Activated CD4-positive, alpha-beta T cell treated with anti-CD3 and anti-CD28 coated beads, Interleukin-2, amount 10 ng/mL, durations not matched to agents 24 days and 14 days (primary cell): ENCODE data around the gene TSPO. TPM values are rescaled to one million over a fixed set of nuclear protein-coding genes. Genes with fewer than 3 reads are reported as not detected.

Experiments used
- DNase-seq: peaks from one replicate; pipeline ENCODE4 v3.0.0; 2022
- H3K27ac Mint-ChIP-seq: one replicate; pipeline ENCODE4 v1.8.0; 2022; ENCODE audit warnings: mild to moderate bottlenecking, mixed read lengths
- H3K27me3 Mint-ChIP-seq: one replicate; pipeline ENCODE4 v1.8.0; 2022; ENCODE audit warnings: mixed read lengths
- H3K36me3 Mint-ChIP-seq: one replicate; pipeline ENCODE4 v1.8.0; 2022; ENCODE audit warnings: low read depth, mild to moderate bottlenecking, mixed read lengths
- H3K4me1 Mint-ChIP-seq: one replicate; pipeline ENCODE4 v1.8.0; 2021; ENCODE audit warnings: mixed read lengths
- H3K4me3 Mint-ChIP-seq: one replicate; pipeline ENCODE4 v1.8.0; 2022; ENCODE audit warnings: mild to moderate bottlenecking, moderate library complexity, mixed read lengths
- H3K9me3 Mint-ChIP-seq: one replicate; pipeline ENCODE4 v1.8.0; 2021; ENCODE audit warnings: mixed read lengths
- intact Hi-C: fragments of 100-400 bp; cut with micrococcal nuclease; formaldehyde crosslinking; loops from one replicate; pipeline ENCODE4 v1.15.1; 2023
- total RNA-seq: library from RNA; stranded (reverse); gene quantifications from 2 replicates; pipeline ENCODE4 v1.2.3, GENCODE V29; 2022

Gene TSPO
- total RNA-seq, 1 donor from 2014 or later = 138 TPM

- Mint-ChIP-seq H3K4me3 (no peak overlapping the region), H3K9me3 (no peaks in the 10 kb centered on the region), H3K27ac (peak overlapping the region; percentile 15), H3K36me3 (peaks cover 32% of the 10 kb centered on the region), H3K4me1 (peaks cover 4% of the 10 kb centered on the region), H3K27me3 (no peaks in the 10 kb centered on the region)
- DNase-seq = no peak
- intact Hi-C loops = no loop called here
Observed at GRCh38 chr22:43170131-43170480, 18.7 kb downstream of the TSPO start.

GRCh38 chr22:43171019-43171491, 19.7 kb downstream of the TSPO start:
- Mint-ChIP-seq H3K4me3 (no peak overlapping the region), H3K36me3 (peaks cover 34% of the 10 kb centered on the region), H3K4me1 (peaks cover 4% of the 10 kb centered on the region), H3K27ac (no peak overlapping the region), H3K27me3 (no peaks in the 10 kb centered on the region), H3K9me3 (no peaks in the 10 kb centered on the region)
- DNase-seq = no peak
- intact Hi-C loops = no loop called here

- H3K9me3 Mint-ChIP-seq = no peaks in the 10 kb centered on the region
- no peak for DNase-seq
- H3K36me3 Mint-ChIP-seq = peaks cover 35% of the 10 kb centered on the region
- peaks cover 4% of the 10 kb centered on the region for H3K4me1 Mint-ChIP-seq
- H3K4me3 Mint-ChIP-seq = no peak overlapping the region
- no peaks in the 10 kb centered on the region for H3K27me3 Mint-ChIP-seq
- H3K27ac Mint-ChIP-seq = no peak overlapping the region
- intact Hi-C loops = no loop called here
Observed at GRCh38 chr22:43171607-43172006, 20.2 kb downstream of the TSPO start.

GRCh38 chr22:43172191-43172590, 20.8 kb downstream of the TSPO start:
- intact Hi-C loops = no loop called here
- no peak overlapping the region for H3K27ac Mint-ChIP-seq
- no peaks in the 10 kb centered on the region for H3K27me3 Mint-ChIP-seq
- H3K4me3 Mint-ChIP-seq = no peak overlapping the region
- no peak for DNase-seq
- no peaks in the 10 kb centered on the region for H3K9me3 Mint-ChIP-seq
- H3K4me1 Mint-ChIP-seq = peaks cover 4% of the 10 kb centered on the region
- H3K36me3 Mint-ChIP-seq = peaks cover 35% of the 10 kb centered on the region

GRCh38 chr22:43173566-43173965, 22.2 kb downstream of the TSPO start:
- no peak overlapping the region for H3K4me3 Mint-ChIP-seq
- H3K4me1 Mint-ChIP-seq = peaks cover 4% of the 10 kb centered on the region
- H3K27ac Mint-ChIP-seq = no peak overlapping the region
- intact Hi-C loops = no loop called here
- H3K36me3 Mint-ChIP-seq = peaks cover 41% of the 10 kb centered on the region
- H3K27me3 Mint-ChIP-seq = no peaks in the 10 kb centered on the region
- DNase-seq = no peak
- H3K9me3 Mint-ChIP-seq = no peaks in the 10 kb centered on the region

- Mint-ChIP-seq H3K4me3 (no peak overlapping the region), H3K27me3 (no peaks in the 10 kb centered on the region), H3K27ac (no peak overlapping the region), H3K4me1 (peaks cover 2% of the 10 kb centered on the region), H3K36me3 (peaks cover 43% of the 10 kb centered on the region), H3K9me3 (no peaks in the 10 kb centered on the region)
- no peak for DNase-seq
- intact Hi-C loops = no loop called here
Observed at GRCh38 chr22:43173976-43174720, 22.8 kb downstream of the TSPO start.

- H3K4me3 Mint-ChIP-seq = no peak overlapping the region
- H3K9me3 Mint-ChIP-seq = no peaks in the 10 kb centered on the region
- intact Hi-C loops = no loop called here
- no peak overlapping the region for H3K27ac Mint-ChIP-seq
- peaks cover 50% of the 10 kb centered on the region for H3K36me3 Mint-ChIP-seq
- H3K27me3 Mint-ChIP-seq = no peaks in the 10 kb centered on the region
- no peak for DNase-seq
- H3K4me1 Mint-ChIP-seq = peaks cover 2% of the 10 kb centered on the region
Observed at GRCh38 chr22:43174941-43175531, 23.7 kb downstream of the TSPO start.

GRCh38 chr22:43176090-43176489, 24.7 kb downstream of the TSPO start:
- no peaks in the 10 kb centered on the region for H3K9me3 Mint-ChIP-seq
- no peak overlapping the region for H3K4me3 Mint-ChIP-seq
- H3K4me1 Mint-ChIP-seq = no peaks in the 10 kb centered on the region
- H3K36me3 Mint-ChIP-seq = peaks cover 50% of the 10 kb centered on the region
- H3K27ac Mint-ChIP-seq = no peak overlapping the region
- no peaks in the 10 kb centered on the region for H3K27me3 Mint-ChIP-seq
- intact Hi-C loops = no loop called here
- DNase-seq = no peak

- Mint-ChIP-seq H3K36me3 (peaks cover 45% of the 10 kb centered on the region), H3K27ac (no peak overlapping the region), H3K9me3 (no peaks in the 10 kb centered on the region), H3K27me3 (no peaks in the 10 kb centered on the region), H3K4me1 (peaks cover 2% of the 10 kb centered on the region), H3K4me3 (no peak overlapping the region)
- intact Hi-C loops = no loop called here
- DNase-seq = no peak
Observed at GRCh38 chr22:43177479-43177878, 26.1 kb downstream of the TSPO start.

GRCh38 chr22:43179146-43179910, 28.0 kb downstream of the TSPO start:
- DNase-seq = no peak
- H3K27ac Mint-ChIP-seq = no peak overlapping the region
- no peak overlapping the region for H3K4me3 Mint-ChIP-seq

GRCh38 chr22:43179911-43180195, 28.5 kb downstream of the TSPO start:
- Mint-ChIP-seq H3K27me3 (no peaks in the 10 kb centered on the region), H3K4me3 (no peak overlapping the region), H3K36me3 (peaks cover 48% of the 10 kb centered on the region), H3K9me3 (no peaks in the 10 kb centered on the region), H3K4me1 (peaks cover 11% of the 10 kb centered on the region), H3K27ac (no peak overlapping the region)
- DNase-seq = no peak
- intact Hi-C loops = no loop called here

More at GRCh38 chr22:43179146-43179910, 28.0 kb downstream of the TSPO start:
- Mint-ChIP-seq H3K27me3 (no peaks in the 10 kb centered on the region), H3K36me3 (peaks cover 43% of the 10 kb centered on the region), H3K9me3 (no peaks in the 10 kb centered on the region), H3K4me1 (peaks cover 8% of the 10 kb centered on the region)
- intact Hi-C loops = no loop called here

- intact Hi-C loops = no loop called here
- no peak for DNase-seq
- Mint-ChIP-seq H3K27me3 (no peaks in the 10 kb centered on the region), H3K4me3 (no peak overlapping the region), H3K9me3 (no peaks in the 10 kb centered on the region), H3K36me3 (peaks cover 50% of the 10 kb centered on the region), H3K4me1 (peaks cover 16% of the 10 kb centered on the region), H3K27ac (no peak overlapping the region)
Observed at GRCh38 chr22:43180670-43181069, 29.3 kb downstream of the TSPO start.

- Mint-ChIP-seq H3K4me1 (peaks cover 16% of the 10 kb centered on the region), H3K9me3 (no peaks in the 10 kb centered on the region), H3K4me3 (no peak overlapping the region), H3K27ac (peak overlapping the region; percentile 6), H3K36me3 (peaks cover 47% of the 10 kb centered on the region), H3K27me3 (no peaks in the 10 kb centered on the region)
- intact Hi-C loops = no loop called here
- DNase-seq = no peak
Observed at GRCh38 chr22:43181321-43182076, 30.1 kb downstream of the TSPO start.

GRCh38 chr22:43182118-43182517, 30.8 kb downstream of the TSPO start:
- H3K9me3 Mint-ChIP-seq = no peaks in the 10 kb centered on the region
- peaks cover 47% of the 10 kb centered on the region for H3K36me3 Mint-ChIP-seq
- H3K27me3 Mint-ChIP-seq = no peaks in the 10 kb centered on the region
- no peak for DNase-seq
- no peak overlapping the region for H3K27ac Mint-ChIP-seq
- H3K4me3 Mint-ChIP-seq = no peak overlapping the region
- intact Hi-C loops = no loop called here
- H3K4me1 Mint-ChIP-seq = peaks cover 16% of the 10 kb centered on the region
